HepG2 (cell line): Measurements from ENCODE around the gene PLPPR2. TPM values are rescaled to one million over a fixed set of nuclear protein-coding genes. Genes with fewer than 3 reads are reported as not detected.

ENCODE experiments used
- HHEX ChIP-seq: IDR thresholded peaks from 2 replicates; pipeline ENCODE4 v1.6.1; 2016; ENCODE audit warnings: control low read depth
- HNRNPH1 ChIP-seq: fragments of 200-400 bp; formaldehyde crosslinking; optimal IDR thresholded peaks from 2 replicates; pipeline ENCODE3; 2017; ENCODE audit warnings: mild to moderate bottlenecking, low read depth, low read length
- HNRNPUL1 ChIP-seq: fragments of 200-400 bp; formaldehyde crosslinking; IDR thresholded peaks from 2 replicates; pipeline ENCODE4 v1.6.1; 2017; ENCODE audit warnings: low read depth, mild to moderate bottlenecking, low read length, moderate library complexity
- NFKB2 ChIP-seq: sonication (generic); formaldehyde crosslinking; IDR thresholded peaks from 2 replicates; pipeline ENCODE4 v1.4.0; 2020; ENCODE audit warnings: missing genetic modification reagents, borderline replicate concordance
- REL ChIP-seq: sonication (generic); formaldehyde crosslinking; conservative IDR thresholded peaks from 2 replicates; pipeline ENCODE4 v1.8.0; 2022; ENCODE audit warnings: mild to moderate bottlenecking, missing genetic modification reagents, moderate library complexity
- REXO4 ChIP-seq: sonication (generic); formaldehyde crosslinking; IDR thresholded peaks from 2 replicates; pipeline ENCODE4 v1.8.0; 2022; ENCODE audit warnings: missing genetic modification reagents, mild to moderate bottlenecking, borderline replicate concordance
- SIX1 ChIP-seq: sonication (generic); formaldehyde crosslinking; IDR thresholded peaks from 2 replicates; pipeline ENCODE4 v1.4.0; 2020; ENCODE audit warnings: missing genetic modification reagents, borderline replicate concordance
- ZNF121 ChIP-seq: sonication (generic); formaldehyde crosslinking; IDR thresholded peaks from 2 replicates; pipeline ENCODE4 v1.5.0; 2020; ENCODE audit warnings: mild to moderate bottlenecking, missing genetic modification reagents
- ZNF562 ChIP-seq: sonication (generic); formaldehyde crosslinking; IDR thresholded peaks from 2 replicates; pipeline ENCODE4 v1.8.0; 2022; ENCODE audit warnings: missing genetic modification reagents, borderline replicate concordance
- ZNF674 ChIP-seq: sonication (generic); formaldehyde crosslinking; IDR thresholded peaks from 2 replicates; pipeline ENCODE4 v1.5.0; 2020; ENCODE audit warnings: low read depth, mild to moderate bottlenecking, missing genetic modification reagents
- polyA plus RNA-seq, 8 experiments: library from polyadenylated mRNA; depleted of rRNA in 3 of 8; stranded (reverse) in 7 of 8; unstranded in 1 of 8; fragments of >200 nt; fragmentation: Illumina TruSeq in 4 of 8; extraction: Trizol in 4 of 8; gene quantifications; 2 replicates each; pipeline versions ENCODE4 v1.2.1 to v1.2.3, GENCODE V29; 2011 to 2016; ENCODE audit warnings: low read depth in 4 of 8, missing spikeins in 1 of 8, mixed read lengths in 1 of 8; ENCODE audit not compliant: insufficient read depth in 1 of 8
- total RNA-seq, 5 experiments: library from RNA; depleted of rRNA; stranded (reverse); fragments of >200 nt; fragmentation: Illumina TruSeq; extraction: Trizol; gene quantifications; 2 replicates each; pipeline ENCODE4 v1.2.3, GENCODE V29; 2016; ENCODE audit warnings: low read depth in 1 of 5
- TF ChIP-seq, protein P1 (sequence below): sonication (generic); formaldehyde crosslinking; IDR thresholded peaks from 2 replicates; pipeline ENCODE4 v1.5.0; 2020; ENCODE audit warnings: missing genetic modification reagents
- TF ChIP-seq, protein P2 (sequence below): IDR thresholded peaks from 2 replicates; pipeline ENCODE4 v1.6.1; 2016; ENCODE audit warnings: missing compliant biosample characterization, missing genetic modification reagents, borderline replicate concordance
- TF ChIP-seq, protein P3 (sequence below): sonication (generic); formaldehyde crosslinking; IDR thresholded peaks from 2 replicates; pipeline ENCODE4 v1.4.0; 2020; ENCODE audit warnings: mild to moderate bottlenecking, missing genetic modification reagents, borderline replicate concordance
- TF ChIP-seq, protein P4 (sequence below): sonication (generic); formaldehyde crosslinking; IDR thresholded peaks from 2 replicates; pipeline ENCODE4 v1.4.0; 2020; ENCODE audit warnings: missing genetic modification reagents
- TF ChIP-seq, protein P5 (sequence below): sonication (generic); formaldehyde crosslinking; IDR thresholded peaks from 2 replicates; pipeline ENCODE4 v1.5.0; 2020; ENCODE audit warnings: mild to moderate bottlenecking, missing genetic modification reagents, moderate library complexity
- TF ChIP-seq, protein P6 (sequence below): sonication (generic); formaldehyde crosslinking; IDR thresholded peaks from 2 replicates; pipeline ENCODE4 v1.4.0; 2020; ENCODE audit warnings: missing genetic modification reagents
- TF ChIP-seq, protein P7 (sequence below): sonication (generic); formaldehyde crosslinking; IDR thresholded peaks from 2 replicates; pipeline ENCODE4 v1.5.0; 2020; ENCODE audit warnings: mild to moderate bottlenecking, missing genetic modification reagents

Gene PLPPR2
- total and polyA plus RNA-seq, 2 of the 13 experiments (the other 11 are each of a cell fraction or from before 2014, with no cell fraction given), result 1.5 to 2.1 TPM

DNA sequence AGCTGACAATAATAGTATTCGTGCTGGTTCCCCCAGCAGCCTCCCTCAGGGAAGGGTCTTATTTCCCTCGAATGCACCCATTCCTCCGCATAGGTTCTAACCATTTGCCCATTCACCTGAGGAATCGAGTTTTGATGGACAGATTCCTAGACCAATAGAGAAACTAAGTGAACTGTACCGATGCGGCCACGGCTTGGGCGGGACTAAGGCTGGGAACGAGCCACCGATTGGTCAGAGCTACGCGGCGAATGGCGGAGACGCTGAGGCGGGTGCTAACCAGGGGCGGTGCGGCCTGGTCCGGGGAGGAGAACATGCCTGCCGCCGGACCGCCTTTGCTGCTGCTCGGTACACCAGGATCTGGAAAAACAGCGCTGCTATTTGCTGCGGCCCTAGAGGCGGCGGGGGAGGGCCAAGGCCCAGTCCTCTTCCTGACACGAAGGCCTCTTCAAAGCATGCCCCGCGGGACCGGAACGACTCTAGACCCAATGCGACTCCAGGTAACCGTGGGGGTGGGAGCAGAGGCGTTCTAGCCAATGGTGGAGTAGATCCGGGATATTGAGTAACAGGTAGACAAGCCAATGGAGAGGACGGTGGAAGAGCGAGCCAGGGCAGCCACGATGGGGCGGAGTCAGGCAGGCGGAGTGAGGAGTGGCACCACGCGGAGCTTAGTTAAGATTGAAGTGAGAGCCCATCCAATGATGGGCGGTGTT is 19.4 kb downstream of the PLPPR2 start, which contains the start of gene SWSAP1 (continued):
- TF ChIP-seq ZNF562 (no peak), NFKB2 (CRISPR knock-in tag) (peak; percentile 81; the same call in 1 of the 2 replicates), HNRNPH1 (no peak), HNRNPUL1 (no peak), ZNF674 (no peak), HHEX (CRISPR knock-in tag) (no peak), SIX1 (no peak), ZNF121 (CRISPR knock-in tag) (no peak), REXO4 (CRISPR knock-in tag) (no peak), REL (CRISPR knock-in tag) (no peak)
- TF ChIP-seq, protein P1, sequence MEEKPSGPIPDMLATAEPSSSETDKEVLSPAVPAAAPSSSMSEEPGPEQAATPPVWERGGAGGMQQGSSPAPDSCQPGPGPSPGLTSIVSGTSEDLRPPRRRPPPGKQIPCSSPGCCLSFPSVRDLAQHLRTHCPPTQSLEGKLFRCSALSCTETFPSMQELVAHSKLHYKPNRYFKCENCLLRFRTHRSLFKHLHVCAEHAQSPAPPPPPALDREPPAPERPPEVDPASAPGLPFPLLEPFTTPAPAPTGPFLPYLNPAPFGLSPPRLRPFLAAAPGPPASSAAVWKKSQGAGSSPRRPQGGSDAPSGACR, result no peak
- TF ChIP-seq, protein P2, sequence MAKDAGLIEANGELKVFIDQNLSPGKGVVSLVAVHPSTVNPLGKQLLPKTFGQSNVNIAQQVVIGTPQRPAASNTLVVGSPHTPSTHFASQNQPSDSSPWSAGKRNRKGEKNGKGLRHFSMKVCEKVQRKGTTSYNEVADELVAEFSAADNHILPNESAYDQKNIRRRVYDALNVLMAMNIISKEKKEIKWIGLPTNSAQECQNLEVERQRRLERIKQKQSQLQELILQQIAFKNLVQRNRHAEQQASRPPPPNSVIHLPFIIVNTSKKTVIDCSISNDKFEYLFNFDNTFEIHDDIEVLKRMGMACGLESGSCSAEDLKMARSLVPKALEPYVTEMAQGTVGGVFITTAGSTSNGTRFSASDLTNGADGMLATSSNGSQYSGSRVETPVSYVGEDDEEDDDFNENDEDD (CRISPR knock-in tag), result peak; percentile 59; the same call in 1 of the 2 replicates
- TF ChIP-seq, protein P3, sequence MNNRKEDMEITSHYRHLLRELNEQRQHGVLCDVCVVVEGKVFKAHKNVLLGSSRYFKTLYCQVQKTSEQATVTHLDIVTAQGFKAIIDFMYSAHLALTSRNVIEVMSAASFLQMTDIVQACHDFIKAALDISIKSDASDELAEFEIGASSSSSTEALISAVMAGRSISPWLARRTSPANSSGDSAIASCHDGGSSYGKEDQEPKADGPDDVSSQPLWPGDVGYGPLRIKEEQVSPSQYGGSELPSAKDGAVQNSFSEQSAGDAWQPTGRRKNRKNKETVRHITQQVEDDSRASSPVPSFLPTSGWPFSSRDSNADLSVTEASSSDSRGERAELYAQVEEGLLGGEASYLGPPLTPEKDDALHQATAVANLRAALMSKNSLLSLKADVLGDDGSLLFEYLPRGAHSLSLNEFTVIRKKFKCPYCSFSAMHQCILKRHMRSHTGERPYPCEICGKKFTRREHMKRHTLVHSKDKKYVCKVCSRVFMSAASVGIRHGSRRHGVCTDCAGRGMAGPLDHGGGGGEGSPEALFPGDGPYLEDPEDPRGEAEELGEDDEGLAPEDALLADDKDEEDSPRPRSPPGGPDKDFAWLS (CRISPR knock-in tag), result no peak; the same call in 1 of the 2 replicates
- TF ChIP-seq, protein P4, sequence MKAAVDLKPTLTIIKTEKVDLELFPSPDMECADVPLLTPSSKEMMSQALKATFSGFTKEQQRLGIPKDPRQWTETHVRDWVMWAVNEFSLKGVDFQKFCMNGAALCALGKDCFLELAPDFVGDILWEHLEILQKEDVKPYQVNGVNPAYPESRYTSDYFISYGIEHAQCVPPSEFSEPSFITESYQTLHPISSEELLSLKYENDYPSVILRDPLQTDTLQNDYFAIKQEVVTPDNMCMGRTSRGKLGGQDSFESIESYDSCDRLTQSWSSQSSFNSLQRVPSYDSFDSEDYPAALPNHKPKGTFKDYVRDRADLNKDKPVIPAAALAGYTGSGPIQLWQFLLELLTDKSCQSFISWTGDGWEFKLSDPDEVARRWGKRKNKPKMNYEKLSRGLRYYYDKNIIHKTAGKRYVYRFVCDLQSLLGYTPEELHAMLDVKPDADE (CRISPR knock-in tag), result no peak
- TF ChIP-seq, protein P5, sequence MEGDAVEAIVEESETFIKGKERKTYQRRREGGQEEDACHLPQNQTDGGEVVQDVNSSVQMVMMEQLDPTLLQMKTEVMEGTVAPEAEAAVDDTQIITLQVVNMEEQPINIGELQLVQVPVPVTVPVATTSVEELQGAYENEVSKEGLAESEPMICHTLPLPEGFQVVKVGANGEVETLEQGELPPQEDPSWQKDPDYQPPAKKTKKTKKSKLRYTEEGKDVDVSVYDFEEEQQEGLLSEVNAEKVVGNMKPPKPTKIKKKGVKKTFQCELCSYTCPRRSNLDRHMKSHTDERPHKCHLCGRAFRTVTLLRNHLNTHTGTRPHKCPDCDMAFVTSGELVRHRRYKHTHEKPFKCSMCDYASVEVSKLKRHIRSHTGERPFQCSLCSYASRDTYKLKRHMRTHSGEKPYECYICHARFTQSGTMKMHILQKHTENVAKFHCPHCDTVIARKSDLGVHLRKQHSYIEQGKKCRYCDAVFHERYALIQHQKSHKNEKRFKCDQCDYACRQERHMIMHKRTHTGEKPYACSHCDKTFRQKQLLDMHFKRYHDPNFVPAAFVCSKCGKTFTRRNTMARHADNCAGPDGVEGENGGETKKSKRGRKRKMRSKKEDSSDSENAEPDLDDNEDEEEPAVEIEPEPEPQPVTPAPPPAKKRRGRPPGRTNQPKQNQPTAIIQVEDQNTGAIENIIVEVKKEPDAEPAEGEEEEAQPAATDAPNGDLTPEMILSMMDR (CRISPR knock-in tag), result no peak
- TF ChIP-seq, protein P6, sequence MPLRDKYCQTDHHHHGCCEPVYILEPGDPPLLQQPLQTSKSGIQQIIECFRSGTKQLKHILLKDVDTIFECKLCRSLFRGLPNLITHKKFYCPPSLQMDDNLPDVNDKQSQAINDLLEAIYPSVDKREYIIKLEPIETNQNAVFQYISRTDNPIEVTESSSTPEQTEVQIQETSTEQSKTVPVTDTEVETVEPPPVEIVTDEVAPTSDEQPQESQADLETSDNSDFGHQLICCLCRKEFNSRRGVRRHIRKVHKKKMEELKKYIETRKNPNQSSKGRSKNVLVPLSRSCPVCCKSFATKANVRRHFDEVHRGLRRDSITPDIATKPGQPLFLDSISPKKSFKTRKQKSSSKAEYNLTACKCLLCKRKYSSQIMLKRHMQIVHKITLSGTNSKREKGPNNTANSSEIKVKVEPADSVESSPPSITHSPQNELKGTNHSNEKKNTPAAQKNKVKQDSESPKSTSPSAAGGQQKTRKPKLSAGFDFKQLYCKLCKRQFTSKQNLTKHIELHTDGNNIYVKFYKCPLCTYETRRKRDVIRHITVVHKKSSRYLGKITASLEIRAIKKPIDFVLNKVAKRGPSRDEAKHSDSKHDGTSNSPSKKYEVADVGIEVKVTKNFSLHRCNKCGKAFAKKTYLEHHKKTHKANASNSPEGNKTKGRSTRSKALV (CRISPR knock-in tag), result no peak
- TF ChIP-seq, protein P7, sequence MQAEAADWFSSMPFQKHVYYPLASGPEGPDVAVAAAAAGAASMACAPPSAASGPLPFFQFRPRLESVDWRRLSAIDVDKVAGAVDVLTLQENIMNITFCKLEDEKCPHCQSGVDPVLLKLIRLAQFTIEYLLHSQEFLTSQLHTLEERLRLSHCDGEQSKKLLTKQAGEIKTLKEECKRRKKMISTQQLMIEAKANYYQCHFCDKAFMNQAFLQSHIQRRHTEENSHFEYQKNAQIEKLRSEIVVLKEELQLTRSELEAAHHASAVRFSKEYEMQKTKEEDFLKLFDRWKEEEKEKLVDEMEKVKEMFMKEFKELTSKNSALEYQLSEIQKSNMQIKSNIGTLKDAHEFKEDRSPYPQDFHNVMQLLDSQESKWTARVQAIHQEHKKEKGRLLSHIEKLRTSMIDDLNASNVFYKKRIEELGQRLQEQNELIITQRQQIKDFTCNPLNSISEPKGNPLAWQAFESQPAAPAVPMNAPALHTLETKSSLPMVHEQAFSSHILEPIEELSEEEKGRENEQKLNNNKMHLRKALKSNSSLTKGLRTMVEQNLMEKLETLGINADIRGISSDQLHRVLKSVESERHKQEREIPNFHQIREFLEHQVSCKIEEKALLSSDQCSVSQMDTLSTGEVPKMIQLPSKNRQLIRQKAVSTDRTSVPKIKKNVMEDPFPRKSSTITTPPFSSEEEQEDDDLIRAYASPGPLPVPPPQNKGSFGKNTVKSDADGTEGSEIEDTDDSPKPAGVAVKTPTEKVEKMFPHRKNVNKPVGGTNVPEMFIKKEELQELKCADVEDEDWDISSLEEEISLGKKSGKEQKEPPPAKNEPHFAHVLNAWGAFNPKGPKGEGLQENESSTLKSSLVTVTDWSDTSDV, result peak; percentile 89; the same call in 1 of the 2 replicates
